H1 (cell line): ENCODE measurements around the gene FKBP2. TPM values are rescaled to one million over a fixed set of nuclear protein-coding genes. Genes with fewer than 3 reads are reported as not detected.

ENCODE experiments used
- EZH2 ChIP-seq: fragments of 200-600 bp; sonication (generic); IDR thresholded peaks from 2 replicates; pipeline ENCODE4 v1.7.1; 2012; ENCODE audit warnings: low read depth, mild to moderate bottlenecking, moderate library complexity, low read length, inconsistent platforms; ENCODE audit not compliant: severe bottlenecking
- polyA plus RNA-seq, 7 experiments: library from polyadenylated mRNA; depleted of rRNA in 3 of 7; stranded (reverse) in 5 of 7; unstranded in 2 of 7; fragments of >200 nt in 5 of 7; fragments of 200-250 nt in 2 of 7; gene quantifications; 1 replicate in 5 of 7; 2 replicates in 1 of 7; 4 replicates in 1 of 7; pipeline versions ENCODE4 v1.2.1 to v1.2.3, GENCODE V29; 2011 to 2013; ENCODE audit warnings: missing spikeins in 2 of 7, mixed read lengths in 2 of 7
- total RNA-seq: library from RNA; stranded (reverse); fragmentation: NEBNext Ultra II Directional; extraction: Animal tissue kit (Norgen Biotek cat#: 25700); gene quantifications from 2 replicates; pipeline ENCODE4 v1.2.1, GENCODE V29; 2021

FKBP2 gene
- total and polyA plus RNA-seq, 2 of the 8 experiments (the other 6 are each of a cell fraction or from before 2014, with no cell fraction given), result 41.7 to 52.5 TPM

GRCh38 chr11:64275031-64275800 lies 34.3 kb downstream of the FKBP2 start (continued):
- no peak for TF ChIP-seq EZH2
